HG03135 (cell line): ENCODE data around the gene CFAP410.
A peak's percentile ranks its signal among the peaks of the same experiment; 100 is the strongest.

ENCODE experiments used
- ATAC-seq: cut with Tn5 transposase; IDR thresholded peaks from one replicate; pipeline ENCODE4 v1.9.1; 2021; ENCODE audit warnings: mild to moderate bottlenecking, moderate library complexity; ENCODE audit not compliant: unreplicated experiment

CFAP410 gene

GRCh38 chr21:44300262-44300959 lies 38.8 kb downstream of the CFAP410 start:
- ATAC-seq = no peak

- ATAC-seq = peak; percentile 51
Observed at GRCh38 chr21:44299458-44300261, 39.5 kb downstream of the CFAP410 start, which contains the start of gene PFKL. Gene PFKL (plus strand): TSS chr21:44300053. CDS start chr21:44300106, 53 bp downstream.

- ATAC-seq = no peak
Observed at GRCh38 chr21:44299085-44299457, 40.1 kb downstream of the CFAP410 start.

GRCh38 chr21:44298301-44298700 lies 40.9 kb downstream of the CFAP410 start:
- ATAC-seq = no peak

GRCh38 chr21:44297525-44298290 lies 41.5 kb downstream of the CFAP410 start:
- no peak for ATAC-seq

- ATAC-seq = no peak
Observed at GRCh38 chr21:44296916-44297315, 42.3 kb downstream of the CFAP410 start.

- no peak for ATAC-seq
Observed at GRCh38 chr21:44296103-44296519, 43.1 kb downstream of the CFAP410 start.

- no peak for ATAC-seq
Observed at GRCh38 chr21:44295646-44296045, 43.5 kb downstream of the CFAP410 start.

- ATAC-seq = no peak
Observed at GRCh38 chr21:44295163-44295573, 44.0 kb downstream of the CFAP410 start.

GRCh38 chr21:44294391-44295162 lies 44.6 kb downstream of the CFAP410 start:
- ATAC-seq = no peak

- no peak for ATAC-seq
Observed at GRCh38 chr21:44293551-44294231, 45.5 kb downstream of the CFAP410 start.

- no peak for ATAC-seq
Observed at GRCh38 chr21:44292812-44293195, 46.4 kb downstream of the CFAP410 start.

GRCh38 chr21:44291936-44292811 lies 47.0 kb downstream of the CFAP410 start:
- ATAC-seq = no peak

- ATAC-seq = no peak
Observed at GRCh38 chr21:44291078-44291935, 47.9 kb downstream of the CFAP410 start.

- no peak for ATAC-seq
Observed at GRCh38 chr21:44290327-44291077, 48.7 kb downstream of the CFAP410 start.

GRCh38 chr21:44289381-44290010 lies 49.7 kb downstream of the CFAP410 start:
- no peak for ATAC-seq
